Adipocyte (in vitro differentiated cells): ENCODE results near the gene CLNK.

Experiments used
- DNase-seq: peaks from one replicate; pipeline ENCODE4 v3.0.0-alpha.2; 2015; ENCODE audit warnings: low read depth
- H3K27me3 ChIP-seq: replicated peaks from 2 replicates; pipeline ENCODE4 v1.7.0; 2013; ENCODE audit warnings: mild to moderate bottlenecking, low read length, moderate library complexity; ENCODE audit not compliant: control insufficient read depth, insufficient read depth
- H3K36me3 ChIP-seq: 2 replicates; pipeline ENCODE4 v1.7.0; 2013; ENCODE audit warnings: low read length, mild to moderate bottlenecking, moderate library complexity; ENCODE audit not compliant: control insufficient read depth, insufficient read depth, severe bottlenecking
- H3K4me1 ChIP-seq: 2 replicates; pipeline ENCODE4 v1.7.0; 2013; ENCODE audit warnings: mild to moderate bottlenecking, low read length, moderate library complexity; ENCODE audit not compliant: control insufficient read depth, insufficient read depth
- H3K4me3 ChIP-seq: 2 replicates; pipeline ENCODE4 v1.7.0; 2013; ENCODE audit warnings: mild to moderate bottlenecking, low read length, moderate library complexity
- H3K9ac ChIP-seq: 2 replicates; pipeline ENCODE4 v1.7.0; 2013; ENCODE audit warnings: mild to moderate bottlenecking, low read length, moderate library complexity
- H3K9me3 ChIP-seq: 2 replicates; pipeline ENCODE4 v1.7.0; 2013; ENCODE audit warnings: mild to moderate bottlenecking, low read length, moderate library complexity; ENCODE audit not compliant: control insufficient read depth

The CLNK gene

GRCh38 chr4:10502717-10503116, 181.9 kb downstream of the CLNK start:
- H3K4me3 ChIP-seq, result no peak overlapping the region
- no peak for DNase-seq
- H3K27me3 ChIP-seq, result peaks cover 4% of the 10 kb centered on the region
- H3K9me3 ChIP-seq, result no peaks in the 10 kb centered on the region
- H3K36me3 ChIP-seq, result no peaks in the 10 kb centered on the region
- H3K4me1 ChIP-seq, result no peaks in the 10 kb centered on the region
- H3K9ac ChIP-seq, result no peak overlapping the region

- Histone ChIP-seq H3K4me1 (no peaks in the 10 kb centered on the region), H3K4me3 (no peak overlapping the region), H3K9me3 (no peaks in the 10 kb centered on the region), H3K9ac (no peak overlapping the region), H3K36me3 (no peaks in the 10 kb centered on the region), H3K27me3 (peaks cover 4% of the 10 kb centered on the region)
- DNase-seq, result no peak
Observed at GRCh38 chr4:10500776-10501175, 183.8 kb downstream of the CLNK start.

- Histone ChIP-seq H3K27me3 (peaks cover 13% of the 10 kb centered on the region), H3K9ac (no peak overlapping the region), H3K4me3 (no peak overlapping the region), H3K36me3 (no peaks in the 10 kb centered on the region), H3K9me3 (no peaks in the 10 kb centered on the region), H3K4me1 (no peaks in the 10 kb centered on the region)
- no peak for DNase-seq
Observed at GRCh38 chr4:10496200-10496599, 188.4 kb downstream of the CLNK start.

GRCh38 chr4:10495651-10496050, 188.9 kb downstream of the CLNK start:
- Histone ChIP-seq H3K4me1 (no peaks in the 10 kb centered on the region), H3K4me3 (no peak overlapping the region), H3K9ac (no peak overlapping the region), H3K27me3 (peaks cover 9% of the 10 kb centered on the region), H3K9me3 (no peaks in the 10 kb centered on the region), H3K36me3 (no peaks in the 10 kb centered on the region)
- no peak for DNase-seq

GRCh38 chr4:10492464-10492863, 192.1 kb downstream of the CLNK start:
- Histone ChIP-seq H3K27me3 (peaks cover 8% of the 10 kb centered on the region), H3K9me3 (no peaks in the 10 kb centered on the region), H3K36me3 (no peaks in the 10 kb centered on the region), H3K9ac (no peak overlapping the region), H3K4me1 (no peaks in the 10 kb centered on the region), H3K4me3 (no peak overlapping the region)
- DNase-seq, result no peak

GRCh38 chr4:10491401-10491800, 193.2 kb downstream of the CLNK start:
- DNase-seq, result no peak
- Histone ChIP-seq H3K36me3 (no peaks in the 10 kb centered on the region), H3K4me3 (no peak overlapping the region), H3K4me1 (no peaks in the 10 kb centered on the region), H3K9me3 (no peaks in the 10 kb centered on the region), H3K27me3 (peaks cover 8% of the 10 kb centered on the region), H3K9ac (no peak overlapping the region)

- Histone ChIP-seq H3K36me3 (no peaks in the 10 kb centered on the region), H3K4me3 (no peak overlapping the region), H3K4me1 (no peaks in the 10 kb centered on the region), H3K9me3 (no peaks in the 10 kb centered on the region), H3K9ac (no peak overlapping the region), H3K27me3 (peaks cover 8% of the 10 kb centered on the region)
- no peak for DNase-seq
Observed at GRCh38 chr4:10490996-10491395, 193.6 kb downstream of the CLNK start.

GRCh38 chr4:10482913-10483312, 201.7 kb downstream of the CLNK start:
- H3K36me3 ChIP-seq, result no peaks in the 10 kb centered on the region
- no peaks in the 10 kb centered on the region for H3K27me3 ChIP-seq
- H3K9me3 ChIP-seq, result no peaks in the 10 kb centered on the region
- no peak for DNase-seq
- H3K4me1 ChIP-seq, result no peaks in the 10 kb centered on the region
- H3K4me3 ChIP-seq, result no peak overlapping the region
- H3K9ac ChIP-seq, result no peak overlapping the region

GRCh38 chr4:10480616-10481015, 204.0 kb downstream of the CLNK start:
- Histone ChIP-seq H3K36me3 (no peaks in the 10 kb centered on the region), H3K4me1 (no peaks in the 10 kb centered on the region), H3K9me3 (no peaks in the 10 kb centered on the region), H3K27me3 (no peaks in the 10 kb centered on the region), H3K4me3 (no peak overlapping the region), H3K9ac (no peak overlapping the region)
- no peak for DNase-seq

GRCh38 chr4:10478621-10479020, 205.9 kb downstream of the CLNK start:
- Histone ChIP-seq H3K36me3 (no peaks in the 10 kb centered on the region), H3K27me3 (no peaks in the 10 kb centered on the region), H3K9me3 (no peaks in the 10 kb centered on the region), H3K4me3 (no peak overlapping the region), H3K4me1 (no peaks in the 10 kb centered on the region), H3K9ac (no peak overlapping the region)
- no peak for DNase-seq

GRCh38 chr4:10470505-10470904, 214.1 kb downstream of the CLNK start:
- Histone ChIP-seq H3K4me1 (no peaks in the 10 kb centered on the region), H3K27me3 (no peaks in the 10 kb centered on the region), H3K36me3 (no peaks in the 10 kb centered on the region), H3K4me3 (no peak overlapping the region), H3K9me3 (no peaks in the 10 kb centered on the region), H3K9ac (no peak overlapping the region)
- DNase-seq, result no peak

- H3K9me3 ChIP-seq, result peaks cover 8% of the 10 kb centered on the region
- H3K4me3 ChIP-seq, result no peak overlapping the region
- no peaks in the 10 kb centered on the region for H3K4me1 ChIP-seq
- no peak for DNase-seq
- no peaks in the 10 kb centered on the region for H3K36me3 ChIP-seq
- no peak overlapping the region for H3K9ac ChIP-seq
- peaks cover 26% of the 10 kb centered on the region for H3K27me3 ChIP-seq
Observed at GRCh38 chr4:10466161-10466560, 218.4 kb downstream of the CLNK start.
